ENCODE measurements around the gene TEX55.
"Not testable (repeated sequence)": the region's sequence is repeated elsewhere in the genome, so short reads cannot be mapped to it uniquely, and the experiment has no call there.

The TEX55 gene

GRCh38 chr3:119125742-119126504 is 20.0 kb upstream of the TEX55 start:
- no peak for TF ChIP-seq CTCF (conservative IDR thresholded peaks at IDR 0.05; ENCODE audit: low read depth, low read length)
- Histone ChIP-seq H3K4me3 (IDR thresholded peaks at IDR 0.05; ENCODE audit: insufficient read depth, low read depth, low read length) (no peak overlapping the region), H3K79me2 (ENCODE audit: insufficient read depth, low read depth) (no peaks in the 10 kb centered on the region), H3K4me2 (no peak overlapping the region), H4K20me1 (ENCODE audit: insufficient read depth) (no peaks in the 10 kb centered on the region), H3K27me3 (ENCODE audit: insufficient read depth, low read depth) (no peaks in the 10 kb centered on the region), H3K36me3 (ENCODE audit: insufficient read depth) (no peaks in the 10 kb centered on the region), H3K9ac (no peak overlapping the region), H3K27ac (no peak overlapping the region), H2AFZ (ENCODE audit: low read depth) (no peak overlapping the region), H3K4me1 (ENCODE audit: low read depth, poor library complexity, severe bottlenecking) (no peaks in the 10 kb centered on the region)

DNA sequence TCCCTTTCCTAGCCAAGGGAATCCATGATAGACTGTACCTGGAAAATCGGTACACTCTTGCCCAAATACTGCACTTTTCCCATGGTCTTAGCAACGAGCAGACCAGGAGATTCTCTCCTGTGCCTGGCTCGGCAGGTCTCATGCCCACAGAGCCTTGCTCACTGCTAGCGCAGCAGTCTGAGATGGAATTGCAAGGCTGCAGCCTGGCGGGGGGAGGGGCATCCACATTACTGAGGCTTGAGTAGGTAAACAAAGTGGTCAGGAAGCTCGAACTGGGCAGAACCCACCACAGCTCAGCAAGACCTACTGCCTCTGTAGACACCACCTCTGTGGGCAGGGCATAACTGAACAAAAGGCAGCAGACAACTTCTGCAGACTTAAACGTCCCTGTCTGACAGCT is 15.7 kb upstream of the TEX55 start:
- H2AFZ ChIP-seq (ENCODE audit: low read depth); H3K4me3 ChIP-seq (IDR thresholded peaks at IDR 0.05; ENCODE audit: insufficient read depth, low read depth, low read length); H4K20me1 ChIP-seq (ENCODE audit: insufficient read depth); H3K27ac ChIP-seq; H3K79me2 ChIP-seq (ENCODE audit: insufficient read depth, low read depth); H3K36me3 ChIP-seq (ENCODE audit: insufficient read depth); H3K4me2 ChIP-seq; H3K4me1 ChIP-seq (ENCODE audit: low read depth, poor library complexity, severe bottlenecking); H3K9ac ChIP-seq; H3K27me3 ChIP-seq (ENCODE audit: insufficient read depth, low read depth): not testable (repeated sequence)

DNA sequence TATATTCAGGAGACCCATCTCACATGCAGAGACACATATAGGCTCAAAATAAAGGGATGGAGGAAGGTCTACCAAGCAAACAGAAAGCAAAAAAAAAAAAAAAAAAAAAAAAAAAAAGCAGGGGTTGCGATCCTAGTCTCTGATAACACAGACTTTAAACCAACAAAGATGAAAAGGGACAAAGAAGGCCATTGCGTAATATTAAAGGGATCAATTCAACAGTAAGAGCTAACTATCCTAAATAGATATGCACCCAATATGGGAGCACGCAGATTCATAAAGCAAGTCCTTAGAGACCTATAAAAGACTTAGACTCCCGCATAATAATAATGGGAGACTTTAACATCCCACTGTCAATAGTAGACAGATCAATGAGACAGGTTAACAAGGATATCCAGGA is 13.7 kb upstream of the TEX55 start:
- not testable (repeated sequence) for H4K20me1 ChIP-seq (ENCODE audit: insufficient read depth); H3K4me3 ChIP-seq (IDR thresholded peaks at IDR 0.05; ENCODE audit: insufficient read depth, low read depth, low read length); H3K4me2 ChIP-seq

DNA sequence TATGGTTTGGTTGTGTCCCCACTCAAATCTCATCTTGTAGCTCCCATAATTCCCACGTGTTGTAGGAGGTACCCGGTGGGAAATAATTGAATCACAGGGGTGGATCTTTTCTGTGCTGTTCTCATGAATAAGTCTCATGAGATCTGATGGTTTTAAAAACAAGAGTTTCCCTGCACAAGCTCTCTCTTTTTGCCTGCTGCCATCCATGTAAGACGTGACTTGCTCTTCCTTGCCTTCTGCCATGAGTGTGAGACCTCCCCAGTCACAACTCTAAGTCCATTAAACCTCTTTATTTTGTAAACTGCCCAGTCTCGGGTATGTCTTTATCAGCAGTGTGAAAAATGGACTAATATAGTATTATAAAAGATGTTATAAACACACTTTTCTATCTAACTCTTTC is 6.6 kb upstream of the TEX55 start:
- not testable (repeated sequence) for H2AFZ ChIP-seq (ENCODE audit: low read depth); H4K20me1 ChIP-seq (ENCODE audit: insufficient read depth); H3K36me3 ChIP-seq (ENCODE audit: insufficient read depth); H3K27me3 ChIP-seq (ENCODE audit: insufficient read depth, low read depth); H3K79me2 ChIP-seq (ENCODE audit: insufficient read depth, low read depth); H3K9ac ChIP-seq; H3K27ac ChIP-seq; H3K4me3 ChIP-seq (IDR thresholded peaks at IDR 0.05; ENCODE audit: insufficient read depth, low read depth, low read length); H3K4me2 ChIP-seq; H3K4me1 ChIP-seq (ENCODE audit: low read depth, poor library complexity, severe bottlenecking)

More for the DNA sequence above, 13.7 kb upstream of the TEX55 start:
- H3K36me3 ChIP-seq (ENCODE audit: insufficient read depth); H2AFZ ChIP-seq (ENCODE audit: low read depth); H3K9ac ChIP-seq; H3K27me3 ChIP-seq (ENCODE audit: insufficient read depth, low read depth); H3K79me2 ChIP-seq (ENCODE audit: insufficient read depth, low read depth); H3K27ac ChIP-seq; H3K4me1 ChIP-seq (ENCODE audit: low read depth, poor library complexity, severe bottlenecking): not testable (repeated sequence)

- Histone ChIP-seq H3K4me3 (IDR thresholded peaks at IDR 0.05; ENCODE audit: insufficient read depth, low read depth, low read length) (no peak overlapping the region), H3K4me1 (ENCODE audit: low read depth, poor library complexity, severe bottlenecking) (no peaks in the 10 kb centered on the region), H3K4me2 (no peak overlapping the region), H3K27me3 (ENCODE audit: insufficient read depth, low read depth) (no peaks in the 10 kb centered on the region), H3K27ac (no peak overlapping the region), H3K36me3 (ENCODE audit: insufficient read depth) (no peaks in the 10 kb centered on the region), H4K20me1 (ENCODE audit: insufficient read depth) (no peaks in the 10 kb centered on the region; the same call in 1 of the 2 replicates), H3K79me2 (ENCODE audit: insufficient read depth, low read depth) (no peaks in the 10 kb centered on the region), H2AFZ (ENCODE audit: low read depth) (no peak overlapping the region), H3K9ac (no peak overlapping the region)
- no peak for TF ChIP-seq CTCF (conservative IDR thresholded peaks at IDR 0.05; ENCODE audit: low read depth, low read length)
Measured at GRCh38 chr3:119140466-119140865, 5.5 kb upstream of the TEX55 start.

- Histone ChIP-seq H3K27ac (no peak overlapping the region), H3K4me2 (no peak overlapping the region), H3K9ac (no peak overlapping the region), H3K27me3 (ENCODE audit: insufficient read depth, low read depth) (no peaks in the 10 kb centered on the region), H2AFZ (ENCODE audit: low read depth) (no peak overlapping the region), H3K79me2 (ENCODE audit: insufficient read depth, low read depth) (no peaks in the 10 kb centered on the region), H3K4me3 (IDR thresholded peaks at IDR 0.05; ENCODE audit: insufficient read depth, low read depth, low read length) (no peak overlapping the region), H4K20me1 (ENCODE audit: insufficient read depth) (no peaks in the 10 kb centered on the region; the same call in 1 of the 2 replicates), H3K4me1 (ENCODE audit: low read depth, poor library complexity, severe bottlenecking) (no peaks in the 10 kb centered on the region), H3K36me3 (ENCODE audit: insufficient read depth) (no peaks in the 10 kb centered on the region)
- TF ChIP-seq CTCF (conservative IDR thresholded peaks at IDR 0.05; ENCODE audit: low read depth, low read length): no peak
Measured at GRCh38 chr3:119145128-119145499, 851 bp upstream of the TEX55 start.

Data from KMS-11 (cell line).